GM18502 (cell line): ENCODE data around the gene SNORC.

Experiments used
- ATAC-seq: cut with Tn5 transposase; IDR thresholded peaks from one replicate; pipeline ENCODE4 v1.9.1; 2021; ENCODE audit warnings: mild to moderate bottlenecking; ENCODE audit not compliant: unreplicated experiment, poor library complexity

Gene SNORC

DNA sequence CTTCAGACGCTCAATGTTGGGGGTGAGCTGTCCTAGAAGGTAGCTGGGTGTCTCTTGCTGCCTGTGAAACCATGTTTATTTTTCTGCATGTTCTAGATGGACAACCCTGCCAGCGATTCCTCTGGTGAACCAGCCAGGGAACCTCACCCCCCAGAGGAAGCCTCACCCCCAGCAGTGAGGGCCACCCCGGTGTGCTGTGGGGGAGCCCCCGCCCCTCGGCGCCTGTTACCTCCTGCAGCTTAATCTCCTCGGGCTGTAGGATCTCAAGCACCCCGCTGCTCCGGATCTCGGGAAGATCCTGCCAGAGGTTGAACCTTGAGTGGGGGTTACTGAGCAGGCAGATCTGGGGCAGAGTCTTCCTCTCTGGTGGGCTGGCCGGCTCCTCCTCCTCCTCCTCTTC is 50.0 kb downstream of the SNORC start:
- ATAC-seq = no peak

DNA sequence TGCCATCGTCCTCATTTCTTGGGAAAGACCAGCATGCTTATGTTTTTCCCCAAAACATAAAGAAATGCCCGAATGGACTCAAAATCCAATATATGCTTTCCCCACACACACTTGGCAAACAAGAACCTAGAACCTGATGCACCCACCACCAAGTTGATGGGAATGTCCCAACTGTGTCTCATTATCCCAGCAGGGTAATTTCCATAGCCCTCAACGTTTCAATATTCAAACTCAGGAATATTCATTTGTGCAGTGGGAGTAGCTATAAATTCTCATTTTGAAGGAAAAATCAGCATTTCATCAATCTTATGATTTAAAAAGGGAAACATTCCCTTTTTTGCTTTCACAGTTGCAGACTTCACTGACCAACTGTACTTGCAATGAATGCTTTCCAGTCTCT is 50.7 kb downstream of the SNORC start:
- ATAC-seq = no peak

GRCh38 chr2:232924433-232924832 is 54.4 kb downstream of the SNORC start:
- ATAC-seq = no peak

DNA sequence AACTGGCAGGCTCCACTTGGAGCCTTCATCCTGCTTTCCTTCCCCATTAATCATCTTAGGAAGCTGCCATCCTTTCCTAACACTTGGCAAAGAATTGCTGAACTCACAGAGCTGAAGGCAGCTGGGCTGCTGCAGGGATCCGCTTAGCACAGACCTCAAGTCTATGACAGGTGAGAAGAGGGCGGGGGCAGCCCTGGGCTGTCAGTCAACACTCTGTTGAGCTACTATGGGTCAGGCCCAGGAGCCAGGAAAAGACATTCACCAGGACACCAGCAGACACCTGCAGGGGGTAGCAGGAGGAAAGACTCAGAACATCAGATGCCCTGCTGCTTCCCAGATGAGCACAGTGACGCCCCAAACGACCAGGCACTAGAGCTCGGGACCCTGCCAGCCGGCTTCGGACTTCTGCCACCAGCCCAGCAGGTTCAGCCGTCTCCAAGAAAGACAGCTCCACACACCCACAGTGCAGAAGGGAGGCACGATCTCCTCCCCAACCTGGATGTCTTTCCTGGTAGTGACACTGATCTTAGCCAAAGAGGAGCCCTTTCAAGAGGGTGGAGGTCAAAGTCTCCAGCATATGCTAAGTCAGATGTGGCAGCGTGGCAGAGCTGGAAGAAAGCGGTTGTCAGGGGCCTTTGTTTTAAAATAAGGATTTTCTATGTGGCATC is 55.2 kb downstream of the SNORC start:
- no peak for ATAC-seq

DNA sequence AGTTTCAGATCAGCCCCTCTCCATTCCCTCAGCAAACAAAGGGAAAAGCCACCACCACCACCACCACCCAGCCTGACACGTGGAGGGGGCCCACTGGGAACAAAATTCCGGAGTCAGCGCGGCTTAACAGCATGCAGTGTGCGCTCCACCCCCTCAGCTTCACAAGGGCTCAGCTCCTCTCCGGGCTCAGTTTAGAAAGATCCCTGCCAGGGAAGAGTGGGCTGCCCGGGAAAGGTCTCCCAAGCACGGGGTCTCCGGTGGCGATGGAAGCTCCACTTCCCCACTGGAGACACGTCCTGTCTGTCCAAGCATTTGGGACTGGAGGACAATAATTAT is 55.7 kb downstream of the SNORC start:
- no peak for ATAC-seq

GRCh38 chr2:232926431-232926939 is 56.4 kb downstream of the SNORC start:
- no peak for ATAC-seq

GRCh38 chr2:232927032-232927792 is 57.1 kb downstream of the SNORC start:
- ATAC-seq = no peak

DNA sequence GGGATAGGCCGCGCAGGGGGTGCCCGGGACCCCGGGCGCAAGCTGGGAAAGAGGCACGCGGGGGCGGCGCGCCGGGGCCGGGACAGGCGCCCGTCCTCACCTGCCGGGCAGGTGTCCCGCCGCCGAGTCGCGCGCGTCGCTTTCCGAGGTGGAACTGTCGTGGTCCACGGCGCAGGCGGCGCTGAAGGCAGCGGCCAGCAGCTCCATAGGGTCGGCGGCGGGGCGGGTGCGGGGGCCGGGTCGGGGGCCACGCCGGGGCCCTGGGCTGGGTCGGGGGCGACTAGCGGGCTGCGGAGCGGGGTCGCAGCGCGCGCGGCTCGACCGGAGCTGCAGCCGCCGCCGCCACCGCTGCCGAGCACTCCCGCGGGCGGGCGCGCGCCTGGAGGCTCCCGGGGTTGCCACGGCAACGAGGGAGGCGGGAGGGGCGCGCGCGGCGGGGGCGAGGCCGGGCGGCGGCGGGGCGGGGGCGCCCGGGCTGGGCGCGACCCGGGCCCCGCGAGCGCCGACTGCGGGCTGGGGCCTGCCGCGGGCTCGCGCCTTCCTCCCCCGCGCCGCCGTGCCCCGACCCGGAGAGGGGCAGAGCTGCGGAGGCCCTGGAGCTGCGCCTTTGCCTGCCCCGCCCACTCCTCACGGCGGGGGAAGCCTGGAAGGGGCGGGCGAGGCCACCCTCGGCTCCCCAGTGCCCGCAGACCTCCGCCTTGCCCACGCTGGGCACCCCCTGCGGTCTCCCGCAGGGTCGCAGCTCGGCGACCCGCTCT is 57.9 kb downstream of the SNORC start:
- no peak for ATAC-seq
